ENCODE data around the gene BSG.

BSG gene

DNA sequence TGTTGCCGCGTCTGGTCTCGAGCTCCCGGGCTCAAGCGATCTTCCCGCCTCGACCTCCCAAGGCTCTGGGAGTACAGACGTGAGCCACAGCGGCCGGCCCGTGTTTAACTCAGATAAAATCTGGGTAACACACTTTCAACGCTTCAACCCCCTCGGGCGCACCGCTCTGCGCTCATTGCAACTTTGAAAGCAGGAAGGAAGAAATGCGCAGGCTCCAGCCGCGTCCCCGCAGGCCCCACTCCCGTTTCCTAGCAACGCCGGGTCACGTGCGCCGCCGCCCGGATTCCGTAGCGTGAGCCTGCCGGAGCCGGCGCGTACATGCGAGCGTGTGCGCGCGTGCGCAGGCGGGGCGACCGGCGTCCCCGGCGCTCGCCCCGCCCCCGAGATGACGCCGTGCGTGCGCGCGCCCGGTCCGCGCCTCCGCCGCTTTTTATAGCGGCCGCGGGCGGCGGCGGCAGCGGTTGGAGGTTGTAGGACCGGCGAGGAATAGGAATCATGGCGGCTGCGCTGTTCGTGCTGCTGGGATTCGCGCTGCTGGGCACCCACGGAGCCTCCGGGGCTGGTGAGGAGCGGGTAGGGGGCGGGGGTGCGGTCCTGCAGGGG lies at the start of gene BSG:
Gene BSG, plus strand, starts transcription at position 457 of the 603 bp plus-strand sequence. Its CDS starts 39 bp downstream, at position 496.
- Histone ChIP-seq H3K27ac (ENCODE audit: low read length) (no peak within 1 kb of the TSS), H3K36me3 (ENCODE audit: control insufficient read depth, insufficient read depth, low read length) (peaks cover 2% of the 10 kb centered on the region; the same call in 1 of the 2 replicates), H3K4me1 (ENCODE audit: control insufficient read depth, insufficient read depth, low read length) (peaks cover 7% of the 10 kb centered on the region), H3K4me3 (ENCODE audit: low read length) (peak within 1 kb of the TSS; percentile 92), H3K9me3 (ENCODE audit: control insufficient read depth, insufficient read depth, low read length) (0 out of 2 replicates have a peak, but pooled peaks cover 2% of the 10 kb centered on the region), H3K27me3 (ENCODE audit: control insufficient read depth, insufficient read depth, low read length) (no peaks in the 10 kb centered on the region)
- WGBS (ENCODE audit: insufficient coverage, insufficient read length), result no CpG with 5 or more reads among the region's 79 CpGs
- peak; percentile 92 for DNase-seq (ENCODE audit: low read depth, low spot score)

DNA sequence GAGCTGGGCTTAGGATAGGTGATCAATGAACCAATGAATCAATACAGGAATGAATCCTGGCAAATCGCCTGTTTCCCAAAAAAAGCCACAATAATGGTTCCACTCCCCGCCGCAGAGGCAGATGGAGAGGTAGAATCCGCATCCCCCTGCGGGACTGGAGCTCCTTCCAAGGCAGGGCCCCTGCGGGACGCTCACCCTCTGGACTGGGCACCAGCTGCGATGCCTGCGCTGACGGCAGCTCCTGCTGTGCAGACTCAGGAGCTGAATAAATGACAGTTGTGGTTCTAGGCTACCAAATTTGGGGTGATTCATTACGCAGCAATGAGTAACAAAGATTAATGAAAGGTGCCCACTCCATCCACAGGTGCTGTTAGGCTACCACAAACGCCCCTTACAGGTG lies 49.7 kb upstream of the BSG start:
- Histone ChIP-seq H3K4me1 (ENCODE audit: control insufficient read depth, insufficient read depth, low read length) (peaks cover 5% of the 10 kb centered on the region), H3K27me3 (ENCODE audit: control insufficient read depth, insufficient read depth, low read length) (no peaks in the 10 kb centered on the region), H3K4me3 (ENCODE audit: low read length) (no peak overlapping the region), H3K27ac (ENCODE audit: low read length) (no peak overlapping the region), H3K36me3 (ENCODE audit: control insufficient read depth, insufficient read depth, low read length) (peaks cover 5% of the 10 kb centered on the region; the same call in 1 of the 2 replicates), H3K9me3 (ENCODE audit: control insufficient read depth, insufficient read depth, low read length) (no peaks in the 10 kb centered on the region)
- DNase-seq (ENCODE audit: low read depth, low spot score), result no peak
- no CpG with 5 or more reads among the region's 12 CpGs for WGBS (ENCODE audit: insufficient coverage, insufficient read length)

DNA sequence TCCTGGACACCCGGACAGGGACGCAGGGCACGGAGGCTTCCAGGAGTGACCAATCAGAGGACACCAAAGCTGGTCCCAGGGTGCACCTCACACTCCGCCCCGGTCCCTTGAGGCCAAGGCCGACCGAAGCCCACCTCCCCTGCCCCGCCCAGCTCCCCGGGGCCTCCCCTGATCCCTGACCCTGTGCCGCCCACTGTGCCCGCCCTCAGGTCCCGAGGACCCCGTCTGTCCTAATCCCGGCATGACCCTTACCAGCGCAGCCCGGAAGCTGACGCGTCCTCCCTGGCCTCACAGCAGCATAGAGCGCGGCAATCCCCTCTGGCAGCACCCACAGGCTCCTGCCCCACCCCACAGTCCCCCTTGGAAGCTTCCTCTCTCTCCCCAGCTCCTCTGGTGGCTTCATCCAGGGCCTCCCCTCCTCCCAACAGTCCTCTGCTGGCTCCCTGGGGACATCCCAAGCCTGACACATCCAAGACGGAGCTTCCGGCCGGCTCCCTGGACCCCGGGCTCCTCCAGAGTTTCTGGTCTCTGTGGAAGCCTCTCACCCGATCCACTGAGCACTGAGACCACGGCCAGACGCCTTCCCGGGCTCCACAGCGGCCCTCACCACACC lies 48.2 kb upstream of the BSG start:
- no CpG with 5 or more reads among the region's 29 CpGs for WGBS (ENCODE audit: insufficient coverage, insufficient read length)
- no peaks in the 10 kb centered on the region for H3K9me3 ChIP-seq (ENCODE audit: control insufficient read depth, insufficient read depth, low read length)
- no peak for DNase-seq (ENCODE audit: low read depth, low spot score)
- no peak overlapping the region for H3K4me3 ChIP-seq (ENCODE audit: low read length)
- H3K36me3 ChIP-seq (ENCODE audit: control insufficient read depth, insufficient read depth, low read length), result peaks cover 3% of the 10 kb centered on the region; the same call in 1 of the 2 replicates
- H3K4me1 ChIP-seq (ENCODE audit: control insufficient read depth, insufficient read depth, low read length), result peaks cover 5% of the 10 kb centered on the region
- no peaks in the 10 kb centered on the region for H3K27me3 ChIP-seq (ENCODE audit: control insufficient read depth, insufficient read depth, low read length)
- H3K27ac ChIP-seq (ENCODE audit: low read length), result no peak overlapping the region

DNA sequence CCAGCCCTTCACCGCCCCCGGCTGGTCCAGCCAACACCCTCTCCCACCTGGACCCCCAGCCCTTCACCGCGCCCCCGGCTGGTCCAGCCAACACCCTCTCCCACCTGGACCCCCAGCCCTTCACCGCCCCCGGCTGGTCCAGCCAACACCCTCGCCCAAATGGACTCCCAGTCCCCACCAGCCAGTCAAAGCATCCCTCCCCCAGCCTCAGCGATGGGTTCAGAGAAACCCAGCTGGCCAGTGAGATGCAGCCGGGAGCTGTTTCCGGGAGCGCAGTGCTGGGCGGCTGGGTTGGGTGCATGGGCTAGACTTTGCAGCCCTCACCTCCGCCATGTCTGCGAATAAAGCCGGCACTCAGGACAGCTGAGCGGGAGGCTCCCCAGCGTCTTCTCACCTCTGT lies 47.4 kb upstream of the BSG start:
- Histone ChIP-seq H3K4me1 (ENCODE audit: control insufficient read depth, insufficient read depth, low read length) (peaks cover 5% of the 10 kb centered on the region), H3K27ac (ENCODE audit: low read length) (no peak overlapping the region), H3K9me3 (ENCODE audit: control insufficient read depth, insufficient read depth, low read length) (no peaks in the 10 kb centered on the region), H3K36me3 (ENCODE audit: control insufficient read depth, insufficient read depth, low read length) (no peaks in the 10 kb centered on the region; the same call in 1 of the 2 replicates), H3K27me3 (ENCODE audit: control insufficient read depth, insufficient read depth, low read length) (no peaks in the 10 kb centered on the region), H3K4me3 (ENCODE audit: low read length) (no peak overlapping the region)
- no CpG with 5 or more reads among the region's 18 CpGs for WGBS (ENCODE audit: insufficient coverage, insufficient read length)
- no peak for DNase-seq (ENCODE audit: low read depth, low spot score)

DNA sequence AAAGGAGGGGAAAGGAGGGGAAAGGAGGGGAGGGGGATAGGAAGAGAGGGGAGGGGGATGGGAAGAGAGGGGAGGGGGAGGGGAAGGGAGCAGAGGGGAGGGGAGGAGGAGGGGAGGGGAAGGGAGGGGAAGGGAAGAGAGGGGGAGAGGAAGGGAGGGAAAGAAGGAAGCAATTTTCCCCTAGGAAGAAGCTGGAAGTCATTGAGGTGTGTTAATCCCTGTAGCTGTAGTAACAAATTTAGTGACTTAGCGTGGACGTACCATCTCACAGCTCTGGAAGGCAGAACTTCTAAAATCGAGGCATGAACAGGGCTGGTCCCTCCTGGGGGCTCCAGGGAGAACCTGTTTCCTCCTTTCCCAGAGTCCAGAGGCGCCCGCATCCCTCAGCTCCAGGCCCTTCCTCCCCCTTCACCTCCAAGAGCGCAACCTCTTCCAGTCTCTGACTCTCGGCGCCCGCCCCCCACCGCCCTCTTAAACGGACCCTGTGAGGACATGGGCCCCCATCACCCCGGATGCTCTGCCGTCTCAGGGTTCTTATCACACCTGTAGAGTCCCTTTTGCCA lies 46.5 kb upstream of the BSG start:
- no CpG with 5 or more reads among the region's 13 CpGs for WGBS (ENCODE audit: insufficient coverage, insufficient read length)

DNA sequence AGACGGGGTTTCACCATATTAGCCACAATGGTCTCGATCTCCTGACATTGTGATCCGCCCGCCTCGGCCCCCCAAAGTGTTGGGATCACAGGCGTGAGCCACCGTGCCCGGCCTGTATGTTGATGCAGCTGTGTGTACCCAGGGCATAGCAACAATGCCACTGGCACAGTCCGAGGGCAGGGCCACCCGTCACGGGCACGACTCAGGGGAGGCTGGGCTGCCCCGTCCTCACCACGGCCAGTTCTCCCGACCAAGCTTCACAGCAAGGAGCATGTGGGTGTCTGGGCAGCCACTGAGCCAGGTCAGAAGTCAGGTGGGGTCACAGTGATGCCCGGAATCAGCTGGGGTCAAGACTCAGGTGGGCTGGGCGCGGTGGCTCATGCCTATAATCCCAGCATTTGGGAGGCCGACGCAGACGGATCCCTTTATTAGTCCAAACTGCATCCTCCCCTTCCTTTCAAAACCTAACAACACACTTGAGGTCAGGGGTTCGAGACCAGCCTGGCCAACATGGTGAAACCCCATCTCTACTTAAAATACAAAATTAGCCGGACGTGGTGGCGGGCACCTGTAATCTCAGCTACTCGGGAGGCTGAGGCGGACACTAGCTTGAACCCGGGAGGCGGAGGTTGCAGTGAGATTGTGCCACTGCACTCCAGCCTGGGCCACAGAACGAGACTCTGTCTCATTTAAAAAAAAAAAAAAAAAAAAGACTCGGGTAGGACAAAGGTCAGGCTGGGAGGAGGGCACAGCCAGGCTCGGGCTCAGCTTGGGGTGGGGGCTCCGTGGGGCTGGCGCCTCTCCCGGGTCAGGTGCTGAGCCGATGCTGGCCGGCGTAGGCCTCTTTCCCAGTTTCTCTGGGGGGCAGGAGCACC lies 42.0 kb upstream of the BSG start:
- Histone ChIP-seq H3K27me3 (ENCODE audit: control insufficient read depth, insufficient read depth, low read length) (no peaks in the 10 kb centered on the region), H3K27ac (ENCODE audit: low read length) (no peak overlapping the region), H3K4me3 (ENCODE audit: low read length) (peak overlapping the region; percentile 65; the same call in 1 of the 2 replicates), H3K4me1 (ENCODE audit: control insufficient read depth, insufficient read depth, low read length) (peaks cover 8% of the 10 kb centered on the region), H3K9me3 (ENCODE audit: control insufficient read depth, insufficient read depth, low read length) (no peaks in the 10 kb centered on the region), H3K36me3 (ENCODE audit: control insufficient read depth, insufficient read depth, low read length) (no peaks in the 10 kb centered on the region; the same call in 1 of the 2 replicates)
- WGBS (ENCODE audit: insufficient coverage, insufficient read length), result no CpG with 5 or more reads among the region's 38 CpGs
- no peak for DNase-seq (ENCODE audit: low read depth, low spot score)

More for the DNA sequence above, 46.5 kb upstream of the BSG start:
- Histone ChIP-seq H3K27ac (ENCODE audit: low read length) (no peak overlapping the region), H3K9me3 (ENCODE audit: control insufficient read depth, insufficient read depth, low read length) (no peaks in the 10 kb centered on the region), H3K4me1 (ENCODE audit: control insufficient read depth, insufficient read depth, low read length) (peaks cover 8% of the 10 kb centered on the region), H3K27me3 (ENCODE audit: control insufficient read depth, insufficient read depth, low read length) (no peaks in the 10 kb centered on the region), H3K4me3 (ENCODE audit: low read length) (no peak overlapping the region), H3K36me3 (ENCODE audit: control insufficient read depth, insufficient read depth, low read length) (no peaks in the 10 kb centered on the region; the same call in 1 of the 2 replicates)
- no peak for DNase-seq (ENCODE audit: low read depth, low spot score)

DNA sequence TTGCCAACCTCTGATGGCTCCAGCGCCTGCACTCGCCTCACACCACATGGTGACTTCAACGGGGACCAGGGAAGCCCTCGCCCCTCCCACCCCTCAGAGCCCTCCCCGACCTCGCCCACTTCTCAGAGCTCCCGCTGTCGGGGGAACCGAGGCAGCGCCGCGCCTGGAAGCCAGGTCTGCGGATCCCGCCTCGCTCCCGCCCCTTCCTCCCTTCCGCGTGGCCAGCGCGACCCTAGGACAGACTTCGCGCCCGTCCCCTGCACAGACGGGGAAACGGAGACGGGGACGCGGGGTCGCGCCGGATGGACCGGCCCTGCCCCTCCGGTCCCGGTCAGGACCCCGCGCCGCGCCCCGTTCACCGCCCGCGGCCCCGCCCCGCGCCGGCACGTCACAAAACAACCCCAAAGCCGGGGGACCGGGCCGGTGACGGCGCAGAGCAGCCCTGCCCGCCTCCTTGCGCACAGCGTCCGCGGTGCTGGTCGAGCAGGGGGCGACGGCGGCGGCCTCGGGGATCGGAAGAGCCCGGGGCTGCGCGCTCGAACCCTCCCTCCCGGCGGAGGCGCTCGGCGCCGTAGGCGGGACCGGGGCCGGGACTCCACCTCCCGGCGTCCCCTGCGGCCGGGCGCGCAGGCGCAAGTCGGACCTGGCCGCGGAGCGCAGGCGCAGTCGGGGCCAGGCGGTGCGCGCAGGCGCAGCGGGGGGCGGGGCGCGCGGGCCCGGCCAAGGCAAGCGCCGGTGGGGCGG lies 41.2 kb upstream of the BSG start:
- Histone ChIP-seq H3K27ac (ENCODE audit: low read length) (no peak overlapping the region), H3K4me1 (ENCODE audit: control insufficient read depth, insufficient read depth, low read length) (peaks cover 7% of the 10 kb centered on the region), H3K27me3 (ENCODE audit: control insufficient read depth, insufficient read depth, low read length) (no peaks in the 10 kb centered on the region), H3K9me3 (ENCODE audit: control insufficient read depth, insufficient read depth, low read length) (no peaks in the 10 kb centered on the region), H3K36me3 (ENCODE audit: control insufficient read depth, insufficient read depth, low read length) (peaks cover 6% of the 10 kb centered on the region; the same call in 1 of the 2 replicates), H3K4me3 (ENCODE audit: low read length) (peak overlapping the region; percentile 65)
- no CpG with 5 or more reads among the region's 103 CpGs for WGBS (ENCODE audit: insufficient coverage, insufficient read length)
- DNase-seq (ENCODE audit: low read depth, low spot score), result no peak

DNA sequence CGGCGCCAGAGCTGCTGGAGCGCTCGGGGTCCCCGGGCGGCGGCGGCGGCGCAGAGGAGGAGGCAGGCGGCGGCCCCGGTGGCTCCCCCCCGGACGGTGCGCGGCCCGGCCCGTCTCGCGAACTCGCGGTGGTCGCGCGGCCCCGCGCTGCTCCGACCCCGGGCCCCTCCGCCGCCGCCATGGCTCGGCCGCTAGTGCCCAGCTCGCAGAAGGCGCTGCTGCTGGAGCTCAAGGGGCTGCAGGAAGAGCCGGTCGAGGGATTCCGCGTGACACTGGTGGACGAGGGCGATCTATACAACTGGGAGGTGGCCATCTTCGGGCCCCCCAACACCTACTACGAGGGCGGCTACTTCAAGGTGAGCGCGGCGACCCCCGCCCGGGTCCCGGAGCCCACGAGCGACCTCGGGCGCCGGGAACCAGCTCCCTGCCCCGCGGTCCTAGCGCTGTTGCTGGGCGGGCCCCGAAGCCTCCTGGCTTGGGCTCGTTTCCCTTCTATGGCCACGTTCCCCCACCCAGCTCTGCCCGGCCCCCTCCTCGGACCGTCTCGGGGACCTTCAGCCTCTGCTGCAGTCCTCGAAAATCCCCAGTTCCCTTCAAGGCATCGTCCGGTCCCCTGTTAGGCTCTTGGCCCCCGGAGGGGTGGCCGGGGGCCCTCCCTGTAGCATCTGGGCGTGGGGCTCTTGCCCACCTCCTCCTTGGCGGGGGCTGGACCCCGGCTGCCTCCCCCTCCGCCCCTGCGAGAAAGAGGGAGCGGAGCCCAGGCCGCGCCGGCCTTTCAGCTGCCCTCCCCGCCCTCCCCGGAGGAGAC lies 40.4 kb upstream of the BSG start, which contains the start of gene CDC34:
Gene CDC34, plus strand, starts transcription at position 8 of the 808 bp plus-strand sequence. Its CDS starts 172 bp downstream, at position 180.
- no CpG with 5 or more reads among the region's 84 CpGs for WGBS (ENCODE audit: insufficient coverage, insufficient read length)

More for the DNA sequence above, 40.4 kb upstream of the BSG start, which contains the start of gene CDC34:
- Histone ChIP-seq H3K4me1 (ENCODE audit: control insufficient read depth, insufficient read depth, low read length) (peaks cover 5% of the 10 kb centered on the region; the same call in 1 of the 2 replicates), H3K4me3 (ENCODE audit: low read length) (peak within 1 kb of the TSS; percentile 65), H3K9me3 (ENCODE audit: control insufficient read depth, insufficient read depth, low read length) (no peaks in the 10 kb centered on the region), H3K27me3 (ENCODE audit: control insufficient read depth, insufficient read depth, low read length) (no peaks in the 10 kb centered on the region), H3K27ac (ENCODE audit: low read length) (no peak within 1 kb of the TSS), H3K36me3 (ENCODE audit: control insufficient read depth, insufficient read depth, low read length) (peaks cover 14% of the 10 kb centered on the region)
- DNase-seq (ENCODE audit: low read depth, low spot score), result no peak

All from iPS DF 6.9 (cell line).